Ovary (tissue), 9 donors: ENCODE results near the gene FLNC. TPM values are rescaled to one million over a fixed set of nuclear protein-coding genes. Genes with fewer than 3 reads are reported as not detected.

Source experiments
- DNase-seq, 5 donors: peaks; one replicate each; pipeline ENCODE4 v3.0.0-alpha.2; 2019 to 2020
- H3K27ac ChIP-seq, 2 donors: fragments of 200-600 bp; one replicate each; pipeline versions ENCODE4 v1.5.1 to v1.8.0; 2019 to 2022
- H3K27me3 ChIP-seq: fragments of 200-600 bp; one replicate; pipeline ENCODE4 v1.8.0; 2022
- H3K36me3 ChIP-seq: fragments of 200-600 bp; sonication (generic); one replicate; pipeline ENCODE4 v1.5.1; 2019
- H3K4me1 ChIP-seq: one replicate; pipeline ENCODE4 v1.8.1; 2013; ENCODE audit warnings: mild to moderate bottlenecking, moderate library complexity; ENCODE audit not compliant: insufficient read depth
- H3K4me3 ChIP-seq: fragments of 200-600 bp; sonication (generic); one replicate; pipeline ENCODE4 v1.5.1; 2017
- H3K9me3 ChIP-seq, 2 donors: fragments of 200-600 bp in 1 of 2; sonication (generic) in 1 of 2; one replicate each; pipeline versions ENCODE4 v1.5.1 to v1.8.1; 2013 to 2019; ENCODE audit warnings: mild to moderate bottlenecking in 1 of 2, moderate library complexity in 1 of 2
- EP300 ChIP-seq: sonication (generic); formaldehyde crosslinking; IDR thresholded peaks from one replicate; pipeline ENCODE4 v1.6.1; 2017; ENCODE audit warnings: antibody characterized with exemption
- POLR2A ChIP-seq: fragments of 450-650 bp; IDR thresholded peaks from one replicate; pipeline ENCODE4 v1.6.1; 2017; ENCODE audit warnings: antibody characterized with exemption, mild to moderate bottlenecking, moderate library complexity
- WGBS, 3 donors: extraction: QIAGEN DNeasy Blood & Tissue Kit in 1 of 3; methylation state at CpG; one replicate each; pipeline versions ENCODE4 v1.1.5 to v1.1.7; 2013 to 2017; 5-methylcytosine and 5-hydroxymethylcytosine counted together
- intact Hi-C, 4 donors: fragments of 100-400 bp; cut with DNase I; formaldehyde crosslinking; loops; one replicate each; pipeline versions ENCODE4 v1.11.0 to v1.15.1; 2022 to 2023
- polyA plus RNA-seq, 2 donors: library from polyadenylated mRNA; stranded (reverse); fragments of 200-250 nt in 1 of 2; fragments of 350-450 nt in 1 of 2; fragmentation: Illumina TruSeq in 1 of 2; extraction: RNeasy Lipid Tissue Mini Kit (QIAGEN cat#74804) in 1 of 2; gene quantifications; one replicate each; pipeline ENCODE4 v1.2.3, GENCODE V29; 2013 to 2014
- total RNA-seq, 7 donors: library from RNA; depleted of rRNA in 2 of 7; stranded (reverse); fragments of >200 nt in 2 of 7; fragmentation: NEBNext Ultra II Directional in 3 of 7; extraction: Animal tissue kit (Norgen Biotek cat#: 25700) in 3 of 7; gene quantifications; one replicate each; pipeline versions ENCODE4 v1.1.0 to v1.2.4, GENCODE V29; 2016 to 2023
- TF ChIP-seq, protein P1 (sequence below), 3 donors: fragments of 450-650 bp in 2 of 3; fragments of 200-600 bp in 1 of 3; IDR thresholded peaks; one replicate each; pipeline versions ENCODE4 v1.5.1 to v1.8.0; 2016 to 2022; ENCODE audit warnings: antibody characterized with exemption in 3 of 3, mild to moderate bottlenecking in 1 of 3
- donor health status: DM: no; HTN: no; CAD: no; lungs with moderate emphysema.
- donor health status: DM: no; HTN: no; CAD: no.
- donor health status: Bipolar disorder and iron deficiency.
- donor health status: DM: yes; HTN: yes; CAD: no.
- donor health status: DM: no; HTN: no; CAD: no.
- donor health status: DM: yes; HTN: yes; CAD: no.

The FLNC gene
- total and polyA plus RNA-seq, 9 donors: 6.5 to 51.2 (median 16.4) TPM

DNA sequence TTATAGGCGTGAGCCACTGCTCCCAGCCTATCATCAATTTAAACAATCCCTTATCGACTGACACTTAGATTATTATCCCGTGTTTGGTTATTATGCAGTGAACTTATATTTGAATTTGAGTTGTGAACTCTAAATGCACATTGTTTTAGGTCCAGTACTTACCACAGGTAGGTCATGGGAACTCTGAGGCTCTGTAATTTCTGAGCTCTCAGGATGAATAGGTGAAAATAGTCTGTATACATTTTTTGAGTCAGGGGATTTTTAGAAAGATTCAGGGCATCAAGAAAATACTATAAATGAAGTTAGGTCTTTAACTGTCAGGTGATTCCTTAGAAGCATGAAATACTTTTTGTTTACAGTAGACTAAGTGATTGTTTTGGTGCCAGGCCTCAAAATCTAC is 29.6 kb upstream of the FLNC start:
- no peak for DNase-seq
- Histone ChIP-seq H3K27ac (no peak overlapping the region), H3K4me3 (no peak overlapping the region), H3K4me1 (no peaks in the 10 kb centered on the region), H3K9me3 (no peaks in the 10 kb centered on the region), H3K27me3 (no peaks in the 10 kb centered on the region), H3K36me3 (no peaks in the 10 kb centered on the region)
- TF ChIP-seq, protein P1, sequence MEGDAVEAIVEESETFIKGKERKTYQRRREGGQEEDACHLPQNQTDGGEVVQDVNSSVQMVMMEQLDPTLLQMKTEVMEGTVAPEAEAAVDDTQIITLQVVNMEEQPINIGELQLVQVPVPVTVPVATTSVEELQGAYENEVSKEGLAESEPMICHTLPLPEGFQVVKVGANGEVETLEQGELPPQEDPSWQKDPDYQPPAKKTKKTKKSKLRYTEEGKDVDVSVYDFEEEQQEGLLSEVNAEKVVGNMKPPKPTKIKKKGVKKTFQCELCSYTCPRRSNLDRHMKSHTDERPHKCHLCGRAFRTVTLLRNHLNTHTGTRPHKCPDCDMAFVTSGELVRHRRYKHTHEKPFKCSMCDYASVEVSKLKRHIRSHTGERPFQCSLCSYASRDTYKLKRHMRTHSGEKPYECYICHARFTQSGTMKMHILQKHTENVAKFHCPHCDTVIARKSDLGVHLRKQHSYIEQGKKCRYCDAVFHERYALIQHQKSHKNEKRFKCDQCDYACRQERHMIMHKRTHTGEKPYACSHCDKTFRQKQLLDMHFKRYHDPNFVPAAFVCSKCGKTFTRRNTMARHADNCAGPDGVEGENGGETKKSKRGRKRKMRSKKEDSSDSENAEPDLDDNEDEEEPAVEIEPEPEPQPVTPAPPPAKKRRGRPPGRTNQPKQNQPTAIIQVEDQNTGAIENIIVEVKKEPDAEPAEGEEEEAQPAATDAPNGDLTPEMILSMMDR (IDR thresholded peaks at IDR 0.05): no peak
- TF ChIP-seq POLR2A: no peak
- TF ChIP-seq EP300: no peak
- 89 to 93% (median 93%) methylated on average over 3 of the region's 3 CpGs for WGBS, 3 donors
- intact Hi-C loops: no loop called here

DNA sequence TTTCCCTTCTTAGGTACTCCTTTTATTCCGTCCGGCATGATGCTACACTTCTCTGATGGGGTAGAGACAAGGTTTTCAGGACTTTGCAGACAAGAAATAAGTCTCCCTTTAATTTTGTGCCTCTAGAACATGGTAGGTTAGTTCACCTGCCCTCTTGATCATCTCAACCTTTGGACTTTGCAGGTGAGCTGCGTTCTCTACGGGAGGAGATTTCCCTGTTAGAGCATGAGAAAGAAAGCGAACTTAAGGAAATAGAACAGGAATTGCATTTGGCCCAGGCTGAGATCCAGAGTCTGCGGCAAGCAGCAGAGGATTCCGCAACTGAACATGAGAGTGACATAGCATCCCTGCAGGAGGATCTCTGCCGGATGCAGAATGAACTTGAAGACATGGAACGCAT is 29.2 kb upstream of the FLNC start:
- H3K4me3 ChIP-seq: no peak overlapping the region
- no peaks in the 10 kb centered on the region for H3K27me3 ChIP-seq
- no peaks in the 10 kb centered on the region for H3K4me1 ChIP-seq
- TF ChIP-seq, protein P1 (IDR thresholded peaks at IDR 0.05): no peak
- TF ChIP-seq POLR2A: no peak
- no peak for TF ChIP-seq EP300
- intact Hi-C loops: no loop called here
- H3K36me3 ChIP-seq: no peaks in the 10 kb centered on the region
- DNase-seq: no peak
- no peaks in the 10 kb centered on the region for H3K9me3 ChIP-seq
- no peak overlapping the region for H3K27ac ChIP-seq
- 95 to 98% (median 97%) methylated on average over 9 of the region's 9 CpGs for WGBS, 3 donors

DNA sequence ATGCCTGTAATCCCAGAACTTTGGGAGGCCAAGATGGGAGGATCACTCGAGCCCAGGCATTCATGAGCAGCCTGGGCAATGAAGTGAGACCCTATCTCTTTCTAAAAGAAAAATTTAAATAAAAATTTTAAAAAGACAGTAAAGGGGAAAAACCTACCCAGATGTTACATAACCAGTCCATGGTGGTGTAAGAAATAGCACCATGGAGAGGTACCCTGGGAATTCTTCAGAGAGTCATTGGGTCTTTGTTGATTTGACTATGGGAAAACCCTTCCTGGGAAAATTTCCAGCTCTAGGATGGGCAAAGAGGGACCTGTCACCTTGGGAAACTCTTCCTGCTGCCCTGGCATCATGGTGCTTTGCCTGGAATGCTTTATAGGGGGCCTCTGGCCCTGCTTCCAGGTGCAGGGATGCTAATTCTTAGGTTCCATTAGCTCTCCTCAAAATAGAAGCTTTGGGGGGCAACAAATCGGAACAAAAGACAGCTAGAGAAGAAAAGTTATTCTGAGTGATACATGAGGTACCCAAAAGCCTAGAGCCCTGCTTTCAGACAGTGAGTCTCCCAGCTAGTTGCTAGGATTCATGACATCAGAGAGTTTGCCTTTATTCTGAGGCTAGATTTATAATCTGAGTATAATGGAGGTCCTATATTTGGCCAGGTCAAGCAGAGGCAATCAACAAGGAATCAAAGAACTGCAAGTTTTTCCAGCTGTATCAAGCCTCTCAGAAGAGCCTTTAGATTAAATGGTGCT is 28.4 kb upstream of the FLNC start:
- no peaks in the 10 kb centered on the region for H3K4me1 ChIP-seq
- no peaks in the 10 kb centered on the region for H3K9me3 ChIP-seq
- DNase-seq: no peak
- H3K27ac ChIP-seq: no peak overlapping the region
- TF ChIP-seq, protein P1 (IDR thresholded peaks at IDR 0.05): no peak
- TF ChIP-seq POLR2A (no peak), EP300 (no peak)
- no peaks in the 10 kb centered on the region for H3K27me3 ChIP-seq
- no peak overlapping the region for H3K4me3 ChIP-seq
- no peaks in the 10 kb centered on the region for H3K36me3 ChIP-seq
- WGBS, 3 donors: 95 to 96% (median 95%) methylated on average over 2 of the region's 2 CpGs
- intact Hi-C loops: no loop called here

DNA sequence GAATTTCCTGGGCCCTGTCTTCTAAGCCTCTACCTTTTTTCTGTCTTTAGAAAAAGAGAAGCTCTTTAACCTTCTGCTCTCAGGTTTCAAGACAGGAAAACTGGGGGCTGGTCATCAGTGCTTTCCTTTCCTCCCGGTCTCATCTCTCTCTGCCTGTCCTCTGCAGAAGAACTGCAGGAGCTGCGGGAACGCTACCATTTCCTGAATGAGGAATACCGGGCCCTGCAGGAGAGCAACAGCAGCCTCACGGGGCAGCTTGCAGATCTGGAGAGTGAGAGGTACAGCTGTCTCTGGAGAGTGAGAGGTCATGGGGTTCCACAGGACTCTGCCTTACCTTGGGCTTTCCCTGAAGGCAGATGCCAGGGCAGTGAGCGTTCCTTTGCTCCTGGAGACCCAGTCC is 25.7 kb upstream of the FLNC start:
- H3K36me3 ChIP-seq: no peaks in the 10 kb centered on the region
- no peaks in the 10 kb centered on the region for H3K9me3 ChIP-seq
- DNase-seq: no peak
- H3K4me1 ChIP-seq: no peaks in the 10 kb centered on the region
- TF ChIP-seq POLR2A (no peak), EP300 (no peak)
- TF ChIP-seq, protein P1 (IDR thresholded peaks at IDR 0.05): no peak
- no peak overlapping the region for H3K4me3 ChIP-seq
- 87 to 88% (median 87%) methylated on average over 6 of the region's 6 CpGs for WGBS, 3 donors
- intact Hi-C loops: no loop called here
- no peak overlapping the region for H3K27ac ChIP-seq
- H3K27me3 ChIP-seq: no peaks in the 10 kb centered on the region
